ENCODE measurements around the gene FAM131C.
"Not testable (repeated sequence)": the region's sequence is repeated elsewhere in the genome, so short reads cannot be mapped to it uniquely, and the experiment has no call there.

The FAM131C gene

GRCh38 chr1:16033103-16033632 lies 40.3 kb downstream of the FAM131C start:
- DNase-seq = not testable (repeated sequence)

- DNase-seq = peak in 13 of 14 donors; percentile 15 to 89 (median 45)
Observed at GRCh38 chr1:16032388-16033102, 40.9 kb downstream of the FAM131C start.

- no peak for DNase-seq
Observed at GRCh38 chr1:16031551-16031950, 41.9 kb downstream of the FAM131C start.

GRCh38 chr1:16029288-16029687 lies 44.2 kb downstream of the FAM131C start:
- no peak for DNase-seq

GRCh38 chr1:16029003-16029268 lies 44.5 kb downstream of the FAM131C start:
- DNase-seq = not testable (repeated sequence)

GRCh38 chr1:16028237-16029002 lies 45.0 kb downstream of the FAM131C start:
- no peak for DNase-seq

- no peak for DNase-seq
Observed at GRCh38 chr1:16026723-16027484, 46.5 kb downstream of the FAM131C start.

- not testable (repeated sequence) for DNase-seq
Observed at GRCh38 chr1:16026302-16026701, 47.1 kb downstream of the FAM131C start.

- no peak for DNase-seq
Observed at GRCh38 chr1:16023050-16023653, 50.3 kb downstream of the FAM131C start.

GRCh38 chr1:16022393-16022792 lies 51.1 kb downstream of the FAM131C start:
- no peak for DNase-seq

GRCh38 chr1:16021681-16022080 lies 51.8 kb downstream of the FAM131C start, which contains the start of gene CLCNKA:
Gene CLCNKA, plus strand, starts transcription at chr1:16022036. Its CDS starts 584 bp downstream, at chr1:16022620.
- no peak for DNase-seq

- DNase-seq = not testable (repeated sequence)
Observed at GRCh38 chr1:16020878-16021277, 52.6 kb downstream of the FAM131C start.

GRCh38 chr1:16020325-16020724 lies 53.1 kb downstream of the FAM131C start:
- DNase-seq = no peak

GRCh38 chr1:16019644-16020277 lies 53.7 kb downstream of the FAM131C start:
- peak in 4 of 14 donors; percentile 8 to 79 (median 12) for DNase-seq

GRCh38 chr1:16018749-16019643 lies 54.5 kb downstream of the FAM131C start:
- DNase-seq = peak in 1 of 14 donors; percentile 19

- DNase-seq = no peak
Observed at GRCh38 chr1:16018308-16018707, 55.1 kb downstream of the FAM131C start.

GRCh38 chr1:16017461-16018303 lies 55.8 kb downstream of the FAM131C start, which contains the start of gene HSPB7:
Gene HSPB7, minus strand, starts transcription at chr1:16018043. Its CDS starts 80 bp downstream, at chr1:16017963.
- DNase-seq = peak in 11 of 14 donors; percentile 7 to 95 (median 33)

GRCh38 chr1:16017076-16017460 lies 56.4 kb downstream of the FAM131C start:
- DNase-seq = no peak
